SU-DHL-6 (cell line): ENCODE measurements around the gene ZSWIM1.

Experiments used
- H2AFZ ChIP-seq: fragments of 200-600 bp; sonication (generic); 2 replicates; pipeline ENCODE4 v1.6.1; 2014; ENCODE audit warnings: low read depth, mild to moderate bottlenecking, moderate library complexity, mixed read lengths, antibody characterized with exemption, low read length; ENCODE audit not compliant: severe bottlenecking
- H3F3A ChIP-seq: fragments of 200-600 bp; shearing (Covaris generic); 2 replicates; pipeline ENCODE4 v1.6.0; 2016; ENCODE audit warnings: antibody characterized with exemption, mild to moderate bottlenecking; ENCODE audit not compliant: insufficient read depth
- H3K27ac ChIP-seq: fragments of 200-600 bp; sonication (generic); 2 replicates; pipeline ENCODE4 v1.5.1; 2016; ENCODE audit warnings: low read depth, mild to moderate bottlenecking, low read length, moderate library complexity, mixed read lengths
- H3K27me3 ChIP-seq: fragments of 200-600 bp; sonication (generic), shearing (Covaris generic); 2 replicates; pipeline ENCODE4 v1.6.0; 2014; ENCODE audit warnings: mild to moderate bottlenecking, low read length
- H3K36me3 ChIP-seq: fragments of 200-600 bp; sonication (generic); 2 replicates; pipeline ENCODE4 v1.6.1; 2014; ENCODE audit warnings: mild to moderate bottlenecking, low read length, mixed read lengths
- H3K4me2 ChIP-seq: fragments of 300-600, 200-600 bp; shearing (Covaris generic), sonication (generic); 2 replicates; pipeline ENCODE4 v1.6.0; 2014; ENCODE audit warnings: low read length, low read depth, mild to moderate bottlenecking; ENCODE audit not compliant: poor library complexity, severe bottlenecking
- H3K4me3 ChIP-seq: fragments of 200-600 bp; sonication (generic); 2 replicates; pipeline ENCODE4 v1.5.1; 2014; ENCODE audit warnings: antibody characterized with exemption, low read length, mild to moderate bottlenecking, mixed read lengths; ENCODE audit not compliant: insufficient read depth, poor library complexity, severe bottlenecking
- H3K79me2 ChIP-seq: fragments of 200-600 bp; sonication (generic); 2 replicates; pipeline ENCODE4 v1.6.1; 2014; ENCODE audit warnings: mild to moderate bottlenecking, low read length, moderate library complexity; ENCODE audit not compliant: insufficient read depth
- H3K9ac ChIP-seq: fragments of 200-600 bp; sonication (generic); 2 replicates; pipeline ENCODE4 v1.7.0; 2014; ENCODE audit warnings: mild to moderate bottlenecking, low read length
- H3K9me2 ChIP-seq: fragments of 200-600 bp; sonication (generic); replicated peaks from 2 replicates; pipeline ENCODE4 v1.6.1; 2014; ENCODE audit warnings: low read length; ENCODE audit not compliant: insufficient read depth
- H3K9me3 ChIP-seq: fragments of 200-600 bp; sonication (generic); 2 replicates; pipeline ENCODE4 v1.6.1; 2014; ENCODE audit warnings: low read length, mixed read lengths; ENCODE audit not compliant: insufficient read depth
- H4K20me1 ChIP-seq: fragments of 200-600 bp; sonication (generic); 2 replicates; pipeline ENCODE4 v1.6.1; 2014; ENCODE audit warnings: low read depth, mild to moderate bottlenecking, antibody characterized with exemption, low read length, moderate library complexity, mixed read lengths
- CTCF ChIP-seq: fragments of 200-600 bp; sonication (generic); IDR thresholded peaks from one replicate; pipeline ENCODE4 v1.5.1; 2017; ENCODE audit warnings: antibody characterized with exemption, mild to moderate bottlenecking, low read length, moderate library complexity; ENCODE audit not compliant: insufficient read depth, poor library complexity, severe bottlenecking
- EZH2phosphoT487 ChIP-seq: fragments of 200-600 bp; sonication (generic), shearing (Covaris generic); conservative IDR thresholded peaks from 2 replicates; pipeline ENCODE4 v1.6.1; 2018; ENCODE audit warnings: mild to moderate bottlenecking, antibody characterized with exemption, low read length, moderate library complexity, mixed read lengths

The ZSWIM1 gene

GRCh38 chr20:45833883-45834796 lies 46.9 kb upstream of the ZSWIM1 start:
- Histone ChIP-seq H2AFZ (no peak overlapping the region), H3K4me2 (no peak overlapping the region), H3K9ac (no peak overlapping the region)

GRCh38 chr20:45834797-45835161 lies 46.2 kb upstream of the ZSWIM1 start:
- no peaks in the 10 kb centered on the region for H3K36me3 ChIP-seq
- no peaks in the 10 kb centered on the region for H3K9me3 ChIP-seq
- no peak overlapping the region for H3K27ac ChIP-seq
- no peaks in the 10 kb centered on the region for H3K79me2 ChIP-seq
- no peak overlapping the region for H2AFZ ChIP-seq
- no peaks in the 10 kb centered on the region for H4K20me1 ChIP-seq
- TF ChIP-seq CTCF: no peak
- TF ChIP-seq EZH2phosphoT487: no peak
- no peak overlapping the region for H3K4me3 ChIP-seq
- no peaks in the 10 kb centered on the region for H3K9me2 ChIP-seq
- H3K27me3 ChIP-seq: no peaks in the 10 kb centered on the region
- no peak overlapping the region for H3K9ac ChIP-seq
- no peak overlapping the region for H3K4me2 ChIP-seq
- H3F3A ChIP-seq: no peaks in the 10 kb centered on the region

More at GRCh38 chr20:45833883-45834796, 46.9 kb upstream of the ZSWIM1 start:
- TF ChIP-seq CTCF: no peak
- TF ChIP-seq EZH2phosphoT487: no peak
- H3K4me3 ChIP-seq: no peak overlapping the region
- no peaks in the 10 kb centered on the region for H3K9me2 ChIP-seq
- H3K79me2 ChIP-seq: no peaks in the 10 kb centered on the region
- H3K9me3 ChIP-seq: no peaks in the 10 kb centered on the region
- H4K20me1 ChIP-seq: no peaks in the 10 kb centered on the region
- H3K27ac ChIP-seq: no peak overlapping the region
- no peaks in the 10 kb centered on the region for H3K36me3 ChIP-seq
- no peaks in the 10 kb centered on the region for H3F3A ChIP-seq
- H3K27me3 ChIP-seq: no peaks in the 10 kb centered on the region

- Histone ChIP-seq H3F3A (no peaks in the 10 kb centered on the region), H3K4me3 (no peak overlapping the region), H3K9me3 (no peaks in the 10 kb centered on the region), H3K4me2 (no peak overlapping the region), H3K36me3 (no peaks in the 10 kb centered on the region), H3K9me2 (no peaks in the 10 kb centered on the region), H4K20me1 (no peaks in the 10 kb centered on the region), H3K79me2 (no peaks in the 10 kb centered on the region), H3K27me3 (no peaks in the 10 kb centered on the region), H2AFZ (no peak overlapping the region), H3K27ac (no peak overlapping the region), H3K9ac (no peak overlapping the region)
- TF ChIP-seq CTCF (no peak), EZH2phosphoT487 (no peak)
Measured at GRCh38 chr20:45835329-45835765, 45.7 kb upstream of the ZSWIM1 start.
